Measurements from ENCODE around the gene DZIP1.

DZIP1 gene

DNA sequence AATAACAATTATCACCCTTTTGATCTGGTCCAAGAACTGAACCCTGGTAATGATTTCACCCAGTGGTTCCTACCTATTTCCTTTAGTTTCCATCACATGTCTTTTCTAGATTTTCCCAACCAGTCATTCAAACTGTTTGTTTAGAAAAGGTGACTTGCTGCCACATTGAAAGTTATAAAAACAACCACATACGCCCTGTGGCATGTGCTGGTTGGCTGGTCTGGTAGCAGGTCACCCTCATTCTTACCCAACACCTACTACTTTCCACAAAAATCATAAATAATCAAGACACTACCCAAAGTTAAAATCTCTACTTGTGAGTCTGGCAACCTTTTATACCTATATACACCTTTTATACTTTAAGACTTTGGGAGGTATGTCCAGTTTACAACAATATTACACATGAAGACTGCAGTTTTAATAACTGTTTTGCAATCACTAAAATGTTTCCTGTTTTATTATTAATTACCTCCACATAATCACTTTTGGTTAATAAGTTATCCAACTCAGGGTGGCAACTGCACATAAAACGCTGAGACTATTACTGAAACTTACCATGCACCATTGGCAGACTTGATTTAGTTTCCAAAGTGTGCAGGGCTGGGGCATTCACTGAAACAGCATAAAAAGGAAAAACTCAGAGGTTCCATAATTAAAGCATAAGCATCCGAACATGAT is 38.9 kb downstream of the DZIP1 start:
- DNase-seq (ENCODE audit: low spot score): no peak
- in situ Hi-C loops (cut with MboI; ENCODE audit: low sequenced_read_pairs, unreplicated experiment): no loop called here
- TF ChIP-seq, protein P1, sequence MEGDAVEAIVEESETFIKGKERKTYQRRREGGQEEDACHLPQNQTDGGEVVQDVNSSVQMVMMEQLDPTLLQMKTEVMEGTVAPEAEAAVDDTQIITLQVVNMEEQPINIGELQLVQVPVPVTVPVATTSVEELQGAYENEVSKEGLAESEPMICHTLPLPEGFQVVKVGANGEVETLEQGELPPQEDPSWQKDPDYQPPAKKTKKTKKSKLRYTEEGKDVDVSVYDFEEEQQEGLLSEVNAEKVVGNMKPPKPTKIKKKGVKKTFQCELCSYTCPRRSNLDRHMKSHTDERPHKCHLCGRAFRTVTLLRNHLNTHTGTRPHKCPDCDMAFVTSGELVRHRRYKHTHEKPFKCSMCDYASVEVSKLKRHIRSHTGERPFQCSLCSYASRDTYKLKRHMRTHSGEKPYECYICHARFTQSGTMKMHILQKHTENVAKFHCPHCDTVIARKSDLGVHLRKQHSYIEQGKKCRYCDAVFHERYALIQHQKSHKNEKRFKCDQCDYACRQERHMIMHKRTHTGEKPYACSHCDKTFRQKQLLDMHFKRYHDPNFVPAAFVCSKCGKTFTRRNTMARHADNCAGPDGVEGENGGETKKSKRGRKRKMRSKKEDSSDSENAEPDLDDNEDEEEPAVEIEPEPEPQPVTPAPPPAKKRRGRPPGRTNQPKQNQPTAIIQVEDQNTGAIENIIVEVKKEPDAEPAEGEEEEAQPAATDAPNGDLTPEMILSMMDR (IDR thresholded peaks at IDR 0.05; ENCODE audit: borderline replicate concordance, control extremely low read depth, extremely low read depth, insufficient read depth, missing control alignments): no peak

DNA sequence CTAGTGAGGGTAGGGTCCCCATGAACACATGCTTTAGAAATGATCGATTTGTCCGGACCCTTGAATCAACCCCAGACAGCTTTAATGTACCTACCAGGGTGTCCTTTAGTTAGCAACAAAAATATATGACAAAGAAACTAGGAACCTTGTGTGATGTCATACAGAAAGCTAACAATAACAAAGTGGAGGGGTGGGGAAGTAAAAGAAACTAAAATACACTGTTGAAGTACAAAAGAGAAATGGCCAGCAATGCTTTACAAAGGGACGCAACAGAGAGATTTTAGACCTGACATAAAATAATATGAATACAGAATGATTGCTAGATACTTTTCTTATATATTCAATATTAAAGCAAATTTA is 40.0 kb downstream of the DZIP1 start:
- no peak for DNase-seq (ENCODE audit: low spot score)
- TF ChIP-seq, protein P1 (IDR thresholded peaks at IDR 0.05; ENCODE audit: borderline replicate concordance, control extremely low read depth, extremely low read depth, insufficient read depth, missing control alignments): no peak
- in situ Hi-C loops (cut with MboI; ENCODE audit: low sequenced_read_pairs, unreplicated experiment): no loop called here

DNA sequence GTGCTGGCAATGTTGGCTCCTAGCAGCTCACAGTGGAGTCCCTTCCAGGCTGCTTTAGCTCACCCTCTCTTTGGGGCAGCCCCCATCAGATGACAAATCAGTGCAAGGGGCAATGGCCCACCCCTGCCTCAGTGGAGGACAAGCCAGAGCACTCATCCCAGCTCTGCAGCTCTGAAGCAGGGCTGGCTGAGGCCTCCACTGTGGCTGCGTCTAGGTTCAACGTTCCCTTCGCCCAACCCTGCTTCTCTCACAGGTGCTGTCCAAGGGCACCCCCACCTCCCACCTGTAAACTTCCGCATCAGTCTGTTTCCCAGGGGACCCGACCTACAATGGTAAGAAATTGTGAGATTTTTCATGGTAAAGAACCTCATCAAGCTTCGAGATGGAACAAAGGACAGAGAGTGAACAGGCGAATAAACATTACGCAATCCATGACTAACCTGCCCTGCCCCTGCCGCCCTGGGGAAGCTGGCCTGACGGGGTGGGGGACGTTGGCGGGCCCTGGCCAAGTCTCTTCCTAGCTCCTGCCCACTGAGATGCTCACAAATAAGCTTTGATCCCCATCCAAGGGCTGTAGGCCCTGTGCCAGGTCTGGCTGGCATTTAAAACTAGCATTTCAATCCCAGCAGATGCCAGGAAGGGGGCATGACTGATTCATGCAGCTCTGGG is 40.5 kb downstream of the DZIP1 start:
- no peak for DNase-seq (ENCODE audit: low spot score)

DNA sequence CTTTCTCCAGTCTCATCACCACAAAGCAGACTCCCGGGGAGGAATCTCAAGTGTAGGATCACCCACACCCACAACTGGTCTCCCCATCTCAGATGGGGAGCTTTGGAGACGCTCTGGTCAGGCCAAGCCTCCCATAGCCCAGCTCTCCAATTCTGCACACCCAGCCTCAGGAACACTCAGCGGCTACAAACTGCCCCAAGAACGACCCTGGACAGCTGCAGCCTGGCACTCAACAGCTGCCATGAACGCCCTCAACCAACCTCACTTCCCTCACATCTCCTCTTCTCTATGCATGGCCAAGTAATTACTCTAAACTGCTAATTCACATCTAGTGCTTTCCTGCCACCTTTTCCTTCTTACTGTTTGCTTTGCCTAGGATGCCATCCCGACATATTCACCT is 42.6 kb downstream of the DZIP1 start:
- DNase-seq (ENCODE audit: low spot score): no peak
- TF ChIP-seq, protein P1 (IDR thresholded peaks at IDR 0.05; ENCODE audit: borderline replicate concordance, control extremely low read depth, extremely low read depth, insufficient read depth, missing control alignments): no peak
- in situ Hi-C loops (cut with MboI; ENCODE audit: low sequenced_read_pairs, unreplicated experiment): no loop called here

More for the DNA sequence above, 40.5 kb downstream of the DZIP1 start:
- in situ Hi-C loops (cut with MboI; ENCODE audit: low sequenced_read_pairs, unreplicated experiment): no loop called here
- TF ChIP-seq, protein P1 (IDR thresholded peaks at IDR 0.05; ENCODE audit: borderline replicate concordance, control extremely low read depth, extremely low read depth, insufficient read depth, missing control alignments): no peak

DNA sequence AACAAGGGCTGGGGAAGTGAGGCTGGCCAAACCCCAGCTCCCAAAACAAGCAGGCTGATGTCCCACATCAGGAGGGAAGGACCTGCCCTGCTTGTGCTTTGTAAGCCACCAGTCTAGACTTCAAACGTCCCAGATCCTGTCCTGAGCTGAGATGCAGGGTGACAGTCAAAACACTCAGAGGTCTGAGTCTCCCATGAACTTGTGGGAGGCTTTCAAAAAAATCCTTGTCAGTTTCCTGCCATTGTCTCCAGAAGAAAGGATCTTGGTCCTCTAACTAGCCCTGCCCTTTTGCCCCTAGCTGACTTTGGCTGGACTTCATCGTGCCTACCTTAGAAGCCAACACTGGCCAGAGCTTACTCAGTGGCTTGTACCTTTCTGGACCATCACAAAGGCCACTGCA is 43.3 kb downstream of the DZIP1 start:
- in situ Hi-C loops (cut with MboI; ENCODE audit: low sequenced_read_pairs, unreplicated experiment): no loop called here
- DNase-seq (ENCODE audit: low spot score): no peak
- TF ChIP-seq, protein P1 (IDR thresholded peaks at IDR 0.05; ENCODE audit: borderline replicate concordance, control extremely low read depth, extremely low read depth, insufficient read depth, missing control alignments): no peak

DNA sequence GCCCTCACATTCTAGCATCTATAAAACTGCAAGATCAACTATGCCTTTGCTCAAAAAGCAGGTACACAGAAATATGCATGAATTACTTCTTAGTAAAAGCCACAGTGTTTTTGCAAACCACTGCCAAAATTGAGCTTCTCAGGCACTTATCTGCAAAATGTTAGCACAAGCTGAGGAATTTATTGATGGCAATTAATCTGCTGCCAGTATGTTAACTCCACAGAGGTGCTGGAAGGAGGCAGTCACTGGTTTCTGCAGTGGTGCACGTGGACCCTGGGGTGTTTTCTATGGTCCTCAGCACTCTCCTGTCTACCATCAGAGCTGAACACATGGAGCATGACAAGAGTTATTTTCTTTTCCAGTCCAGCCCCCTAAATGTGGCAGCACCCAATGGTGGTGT is 47.8 kb downstream of the DZIP1 start:
- TF ChIP-seq, protein P1 (IDR thresholded peaks at IDR 0.05; ENCODE audit: borderline replicate concordance, control extremely low read depth, extremely low read depth, insufficient read depth, missing control alignments): no peak
- in situ Hi-C loops (cut with MboI; ENCODE audit: low sequenced_read_pairs, unreplicated experiment): no loop called here
- no peak for DNase-seq (ENCODE audit: low spot score)
